Testis (tissue), 3 donors: ENCODE data around the gene MRPL37. TPM values are rescaled to one million over a fixed set of nuclear protein-coding genes. Genes with fewer than 3 reads are reported as not detected.

Source experiments
- DNase-seq: peaks from one replicate; pipeline ENCODE4 v3.0.0-alpha.2; 2019
- H3K27ac ChIP-seq, 2 donors: fragments of 200-600 bp; sonication (generic); one replicate each; pipeline ENCODE4 v1.5.1; 2019
- H3K27me3 ChIP-seq: fragments of 200-600 bp; sonication (generic); one replicate; pipeline ENCODE4 v1.5.1; 2019
- H3K36me3 ChIP-seq: fragments of 200-600 bp; sonication (generic); one replicate; pipeline ENCODE4 v1.5.1; 2017; ENCODE audit warnings: low read depth; ENCODE audit errors: missing control alignments
- H3K4me1 ChIP-seq: fragments of 200-600 bp; sonication (generic); one replicate; pipeline ENCODE4 v1.5.1; 2019
- H3K4me3 ChIP-seq, 2 donors: fragments of 200-600 bp; sonication (generic); one replicate each; pipeline ENCODE4 v1.5.1; 2017 to 2019
- H3K9me3 ChIP-seq: fragments of 200-600 bp; sonication (generic); one replicate; pipeline ENCODE4 v1.5.1; 2017
- CTCF ChIP-seq, 3 experiments: fragments of 450-650 bp in 2 of 3; fragments of 200-600 bp in 1 of 3; sonication (generic) in 1 of 3; IDR thresholded peaks; one replicate each; pipeline ENCODE4 v1.5.1; 2016 to 2019; ENCODE audit warnings: antibody characterized with exemption in 3 of 3, mild to moderate bottlenecking in 2 of 3, moderate library complexity in 1 of 3
- POLR2A ChIP-seq: fragments of 450-650 bp; IDR thresholded peaks from one replicate; pipeline ENCODE4 v1.6.1; 2017; ENCODE audit warnings: antibody characterized with exemption, mild to moderate bottlenecking, moderate library complexity
- WGBS, 2 donors: methylation state at CpG; one replicate each; pipeline ENCODE4 v1.1.5; 2018; 5-methylcytosine and 5-hydroxymethylcytosine counted together
- intact Hi-C: fragments of 100-400 bp; cut with DNase I; formaldehyde crosslinking; loops from one replicate; pipeline ENCODE4 v1.15.1; 2023; ENCODE audit warnings: low total_unique reads
- polyA plus RNA-seq: library from polyadenylated mRNA; stranded (reverse); fragments of 350-450 nt; fragmentation: Illumina TruSeq; extraction: RNeasy Lipid Tissue Mini Kit (QIAGEN cat#74804); gene quantifications from one replicate; pipeline ENCODE4 v1.2.3, GENCODE V29; 2014; ENCODE audit warnings: low read depth, low replicate concordance; ENCODE audit not compliant: insufficient read depth
- total RNA-seq, 2 donors: library from RNA; depleted of rRNA; stranded (reverse); fragments of >200 nt; gene quantifications; one replicate each; pipeline ENCODE4 v1.2.3, GENCODE V29; 2016

Gene MRPL37
- total and polyA plus RNA-seq, 3 donors from 2014 or later: 74.2 to 91.4 (median 89.1) TPM

- H3K36me3 ChIP-seq: no peaks in the 10 kb centered on the region
- no peak for DNase-seq
- no peak for TF ChIP-seq POLR2A
- no peak for TF ChIP-seq CTCF (IDR thresholded peaks at IDR 0.05)
- H3K4me3 ChIP-seq: no peak overlapping the region
- H3K4me1 ChIP-seq: peaks cover 3% of the 10 kb centered on the region
- H3K27me3 ChIP-seq: no peaks in the 10 kb centered on the region
- WGBS, 2 donors: 95 to 97% methylated on average over 3 of the region's 3 CpGs
- intact Hi-C loops: no loop called here
- H3K27ac ChIP-seq: no peak overlapping the region
- H3K9me3 ChIP-seq: no peaks in the 10 kb centered on the region
These were observed 43.8 kb upstream of the MRPL37 start for GRCh38 chr1:54156201-54156600.

GRCh38 chr1:54156986-54157385 lies 43.0 kb upstream of the MRPL37 start:
- H3K27ac ChIP-seq: no peak overlapping the region
- no peak overlapping the region for H3K4me3 ChIP-seq
- intact Hi-C loops: no loop called here
- 91 to 93% methylated on average over 7 of the region's 7 CpGs for WGBS, 2 donors
- no peak for TF ChIP-seq CTCF (IDR thresholded peaks at IDR 0.05)
- TF ChIP-seq POLR2A: no peak
- no peaks in the 10 kb centered on the region for H3K9me3 ChIP-seq
- no peaks in the 10 kb centered on the region for H3K36me3 ChIP-seq
- peaks cover 3% of the 10 kb centered on the region for H3K4me1 ChIP-seq
- no peak for DNase-seq
- no peaks in the 10 kb centered on the region for H3K27me3 ChIP-seq

GRCh38 chr1:54157401-54157800 lies 42.6 kb upstream of the MRPL37 start:
- Histone ChIP-seq H3K36me3 (no peaks in the 10 kb centered on the region), H3K4me3 (no peak overlapping the region), H3K9me3 (no peaks in the 10 kb centered on the region), H3K4me1 (peaks cover 3% of the 10 kb centered on the region), H3K27ac (no peak overlapping the region), H3K27me3 (no peaks in the 10 kb centered on the region)
- intact Hi-C loops: no loop called here
- DNase-seq: no peak
- no peak for TF ChIP-seq POLR2A
- no peak for TF ChIP-seq CTCF (IDR thresholded peaks at IDR 0.05)
- 82 to 96% methylated on average over 5 to 6 of the region's 6 CpGs for WGBS, 2 donors

GRCh38 chr1:54158071-54158470 lies 41.9 kb upstream of the MRPL37 start:
- Histone ChIP-seq H3K4me3 (no peak overlapping the region), H3K27ac (no peak overlapping the region), H3K9me3 (no peaks in the 10 kb centered on the region), H3K4me1 (peaks cover 3% of the 10 kb centered on the region), H3K36me3 (no peaks in the 10 kb centered on the region), H3K27me3 (no peaks in the 10 kb centered on the region)
- intact Hi-C loops: no loop called here
- no peak for TF ChIP-seq CTCF (IDR thresholded peaks at IDR 0.05)
- TF ChIP-seq POLR2A: no peak
- no peak for DNase-seq
- 60 to 84% methylated on average over 1 to 3 of the region's 3 CpGs for WGBS, 2 donors

GRCh38 chr1:54159733-54160316 lies 40.1 kb upstream of the MRPL37 start:
- intact Hi-C loops: no loop called here
- TF ChIP-seq POLR2A (no peak), CTCF (IDR thresholded peaks at IDR 0.05) (no peak)
- Histone ChIP-seq H3K27ac (no peak overlapping the region), H3K4me3 (no peak overlapping the region), H3K36me3 (no peaks in the 10 kb centered on the region), H3K4me1 (no peaks in the 10 kb centered on the region), H3K9me3 (no peaks in the 10 kb centered on the region), H3K27me3 (no peaks in the 10 kb centered on the region)
- 40 to 88% methylated on average over 1 to 4 of the region's 4 CpGs for WGBS, 2 donors
- DNase-seq: no peak
